ENCODE measurements around the gene TNN.

DNA sequence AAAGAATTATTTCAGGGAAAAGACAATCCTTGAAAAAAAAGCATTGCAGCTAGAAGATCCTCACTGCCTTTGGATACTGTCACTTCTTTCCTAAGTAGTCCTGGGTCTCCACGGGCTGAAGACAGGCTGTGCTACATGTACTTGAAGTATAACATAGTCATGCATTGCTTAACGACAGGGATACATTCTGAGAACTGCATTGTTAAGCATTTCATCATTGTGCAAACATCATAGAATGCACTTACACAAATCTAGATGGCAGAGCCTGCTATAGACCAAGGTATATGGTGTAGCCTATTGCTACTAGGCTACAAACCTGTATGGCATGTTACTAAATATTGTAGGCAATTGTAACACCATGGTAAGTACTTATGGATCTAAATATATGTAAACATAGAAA, 70.9 kb downstream of the TNN start:
- TF ChIP-seq, protein P1, sequence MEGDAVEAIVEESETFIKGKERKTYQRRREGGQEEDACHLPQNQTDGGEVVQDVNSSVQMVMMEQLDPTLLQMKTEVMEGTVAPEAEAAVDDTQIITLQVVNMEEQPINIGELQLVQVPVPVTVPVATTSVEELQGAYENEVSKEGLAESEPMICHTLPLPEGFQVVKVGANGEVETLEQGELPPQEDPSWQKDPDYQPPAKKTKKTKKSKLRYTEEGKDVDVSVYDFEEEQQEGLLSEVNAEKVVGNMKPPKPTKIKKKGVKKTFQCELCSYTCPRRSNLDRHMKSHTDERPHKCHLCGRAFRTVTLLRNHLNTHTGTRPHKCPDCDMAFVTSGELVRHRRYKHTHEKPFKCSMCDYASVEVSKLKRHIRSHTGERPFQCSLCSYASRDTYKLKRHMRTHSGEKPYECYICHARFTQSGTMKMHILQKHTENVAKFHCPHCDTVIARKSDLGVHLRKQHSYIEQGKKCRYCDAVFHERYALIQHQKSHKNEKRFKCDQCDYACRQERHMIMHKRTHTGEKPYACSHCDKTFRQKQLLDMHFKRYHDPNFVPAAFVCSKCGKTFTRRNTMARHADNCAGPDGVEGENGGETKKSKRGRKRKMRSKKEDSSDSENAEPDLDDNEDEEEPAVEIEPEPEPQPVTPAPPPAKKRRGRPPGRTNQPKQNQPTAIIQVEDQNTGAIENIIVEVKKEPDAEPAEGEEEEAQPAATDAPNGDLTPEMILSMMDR (optimal IDR thresholded peaks at IDR 0.05 in 1 of 3, IDR thresholded peaks at IDR 0.05 in 1 of 3, conservative IDR thresholded peaks at IDR 0.05 in 1 of 3; ENCODE audit: extremely low read depth in 1 of 3, insufficient read depth in 2 of 3, low read length in 3 of 3): no peak
- no peak for TF ChIP-seq EZH2 (IDR thresholded peaks at IDR 0.05; ENCODE audit: low read length)

All from keratinocyte (primary cell).